NCI-H82 (cell line): ENCODE data around the gene GRIK1.

Experiments used
- DNase-seq: peaks from one replicate; lab custom pipeline; 2025; lab: John Stamatoyannopoulos, UW

Gene GRIK1

GRCh38 chr21:29671728-29672127, 268.1 kb downstream of the GRIK1 start:
- peak; percentile 6 for DNase-seq

- no peak for DNase-seq
These were observed 269.6 kb downstream of the GRIK1 start for GRCh38 chr21:29670228-29670627.

GRCh38 chr21:29669416-29669815, 270.4 kb downstream of the GRIK1 start:
- DNase-seq = peak; percentile 37

GRCh38 chr21:29667651-29668050, 272.1 kb downstream of the GRIK1 start:
- no peak for DNase-seq

- no peak for DNase-seq
These were observed 275.2 kb downstream of the GRIK1 start for GRCh38 chr21:29664615-29665014.

- DNase-seq = peak; percentile 55
These were observed 277.9 kb downstream of the GRIK1 start for GRCh38 chr21:29661672-29662442.

- no peak for DNase-seq
These were observed 279.6 kb downstream of the GRIK1 start for GRCh38 chr21:29660047-29660720.

- DNase-seq = no peak
These were observed 280.9 kb downstream of the GRIK1 start for GRCh38 chr21:29658934-29659203.

- DNase-seq = peak; percentile 88
These were observed 281.4 kb downstream of the GRIK1 start for GRCh38 chr21:29658177-29658933.

GRCh38 chr21:29657240-29657989, 282.4 kb downstream of the GRIK1 start:
- DNase-seq = no peak

- no peak for DNase-seq
These were observed 283.1 kb downstream of the GRIK1 start for GRCh38 chr21:29656504-29657239.

GRCh38 chr21:29655577-29655976, 284.2 kb downstream of the GRIK1 start:
- no peak for DNase-seq

- no peak for DNase-seq
These were observed 284.9 kb downstream of the GRIK1 start for GRCh38 chr21:29654855-29655254.

- no peak for DNase-seq
These were observed 285.6 kb downstream of the GRIK1 start for GRCh38 chr21:29654203-29654602.

- peak; percentile 88 for DNase-seq
These were observed 289.2 kb downstream of the GRIK1 start for GRCh38 chr21:29650523-29651022.

GRCh38 chr21:29649406-29649814, 290.4 kb downstream of the GRIK1 start:
- peak; percentile 84 for DNase-seq

- no peak for DNase-seq
These were observed 291.0 kb downstream of the GRIK1 start for GRCh38 chr21:29648710-29649240.

- DNase-seq = no peak
These were observed 292.4 kb downstream of the GRIK1 start for GRCh38 chr21:29647353-29647781.

- no peak for DNase-seq
These were observed 293.9 kb downstream of the GRIK1 start for GRCh38 chr21:29645666-29646553.

GRCh38 chr21:29643289-29643688, 296.5 kb downstream of the GRIK1 start:
- no peak for DNase-seq
